HepG2 (cell line): Measurements from ENCODE around the gene RPH3AL.

Source experiments
- JUNB ChIP-seq: sonication (generic); formaldehyde crosslinking; IDR thresholded peaks from 2 replicates; pipeline ENCODE4 v1.8.0; 2022; ENCODE audit warnings: missing genetic modification reagents, mild to moderate bottlenecking, borderline replicate concordance
- TCF7 ChIP-seq: sonication (generic); IDR thresholded peaks from 2 replicates; pipeline ENCODE4 v1.6.1; 2016; ENCODE audit warnings: antibody characterized with exemption, low read depth
- ZNF354B ChIP-seq: sonication (generic); formaldehyde crosslinking; IDR thresholded peaks from 2 replicates; pipeline ENCODE4 v1.8.0; 2022; ENCODE audit warnings: mild to moderate bottlenecking, missing genetic modification reagents
- TF ChIP-seq, protein P1 (sequence below): IDR thresholded peaks from 2 replicates; pipeline ENCODE4 v1.6.1; 2012; ENCODE audit warnings: inconsistent platforms
- TF ChIP-seq, protein P2 (sequence below): fragments of 450-650 bp; IDR thresholded peaks from 2 replicates; pipeline ENCODE4 v1.6.1; 2017; ENCODE audit warnings: mild to moderate bottlenecking
- TF ChIP-seq, protein P3 (sequence below), 2 experiments: IDR thresholded peaks; 2 replicates each; pipeline ENCODE4 v1.6.1; 2011 to 2012; ENCODE audit warnings: low read length in 2 of 2, borderline replicate concordance in 1 of 2, low read depth in 1 of 2, mild to moderate bottlenecking in 1 of 2, moderate library complexity in 1 of 2
- TF ChIP-seq, protein P4 (sequence below): sonication (generic); formaldehyde crosslinking; IDR thresholded peaks from 2 replicates; pipeline ENCODE4 v1.4.0; 2020; ENCODE audit warnings: missing genetic modification reagents, borderline replicate concordance
- TF ChIP-seq, protein P5 (sequence below): sonication (generic); formaldehyde crosslinking; IDR thresholded peaks from 2 replicates; pipeline ENCODE4 v1.4.0; 2020; ENCODE audit warnings: low read depth, missing genetic modification reagents

DNA sequence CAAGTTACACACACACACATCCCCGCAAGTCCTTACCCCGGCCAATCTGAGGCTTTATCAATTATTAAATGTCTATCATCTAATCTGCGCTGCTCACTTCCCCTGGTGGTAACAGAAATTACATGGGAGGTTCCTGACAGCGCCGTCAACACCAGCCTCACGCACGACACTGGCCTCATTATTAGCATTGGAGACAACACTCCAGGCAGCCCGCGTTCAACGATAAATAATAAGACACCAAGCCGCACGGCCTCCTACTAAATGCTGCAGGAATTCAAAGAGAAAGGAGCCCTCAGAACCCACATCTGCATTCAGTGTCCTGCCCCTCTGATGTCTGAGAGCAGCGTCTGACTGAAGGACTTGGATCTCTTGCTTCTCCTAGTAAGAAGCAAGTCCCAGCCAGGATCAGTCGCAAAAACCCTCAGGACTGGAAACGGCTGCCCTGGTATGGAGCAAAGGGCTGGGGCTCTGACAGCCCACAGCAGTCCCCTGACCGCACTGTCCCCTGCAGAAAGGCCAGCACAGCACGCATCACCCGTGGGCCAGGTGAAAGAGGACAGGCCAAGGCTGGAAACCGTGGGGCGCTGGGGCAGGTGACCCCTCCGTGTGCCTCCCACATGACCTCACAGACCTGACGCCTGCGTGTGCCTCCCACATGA, 7.6 kb upstream of the RPH3AL start:
- TF ChIP-seq, protein P1, sequence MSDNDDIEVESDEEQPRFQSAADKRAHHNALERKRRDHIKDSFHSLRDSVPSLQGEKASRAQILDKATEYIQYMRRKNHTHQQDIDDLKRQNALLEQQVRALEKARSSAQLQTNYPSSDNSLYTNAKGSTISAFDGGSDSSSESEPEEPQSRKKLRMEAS, result no peak
- TF ChIP-seq ZNF354B (no peak), JUNB (CRISPR knock-in tag) (no peak), TCF7 (no peak)
- TF ChIP-seq, protein P2, sequence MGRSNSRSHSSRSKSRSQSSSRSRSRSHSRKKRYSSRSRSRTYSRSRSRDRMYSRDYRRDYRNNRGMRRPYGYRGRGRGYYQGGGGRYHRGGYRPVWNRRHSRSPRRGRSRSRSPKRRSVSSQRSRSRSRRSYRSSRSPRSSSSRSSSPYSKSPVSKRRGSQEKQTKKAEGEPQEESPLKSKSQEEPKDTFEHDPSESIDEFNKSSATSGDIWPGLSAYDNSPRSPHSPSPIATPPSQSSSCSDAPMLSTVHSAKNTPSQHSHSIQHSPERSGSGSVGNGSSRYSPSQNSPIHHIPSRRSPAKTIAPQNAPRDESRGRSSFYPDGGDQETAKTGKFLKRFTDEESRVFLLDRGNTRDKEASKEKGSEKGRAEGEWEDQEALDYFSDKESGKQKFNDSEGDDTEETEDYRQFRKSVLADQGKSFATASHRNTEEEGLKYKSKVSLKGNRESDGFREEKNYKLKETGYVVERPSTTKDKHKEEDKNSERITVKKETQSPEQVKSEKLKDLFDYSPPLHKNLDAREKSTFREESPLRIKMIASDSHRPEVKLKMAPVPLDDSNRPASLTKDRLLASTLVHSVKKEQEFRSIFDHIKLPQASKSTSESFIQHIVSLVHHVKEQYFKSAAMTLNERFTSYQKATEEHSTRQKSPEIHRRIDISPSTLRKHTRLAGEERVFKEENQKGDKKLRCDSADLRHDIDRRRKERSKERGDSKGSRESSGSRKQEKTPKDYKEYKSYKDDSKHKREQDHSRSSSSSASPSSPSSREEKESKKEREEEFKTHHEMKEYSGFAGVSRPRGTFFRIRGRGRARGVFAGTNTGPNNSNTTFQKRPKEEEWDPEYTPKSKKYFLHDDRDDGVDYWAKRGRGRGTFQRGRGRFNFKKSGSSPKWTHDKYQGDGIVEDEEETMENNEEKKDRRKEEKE, result no peak
- TF ChIP-seq, protein P3, sequence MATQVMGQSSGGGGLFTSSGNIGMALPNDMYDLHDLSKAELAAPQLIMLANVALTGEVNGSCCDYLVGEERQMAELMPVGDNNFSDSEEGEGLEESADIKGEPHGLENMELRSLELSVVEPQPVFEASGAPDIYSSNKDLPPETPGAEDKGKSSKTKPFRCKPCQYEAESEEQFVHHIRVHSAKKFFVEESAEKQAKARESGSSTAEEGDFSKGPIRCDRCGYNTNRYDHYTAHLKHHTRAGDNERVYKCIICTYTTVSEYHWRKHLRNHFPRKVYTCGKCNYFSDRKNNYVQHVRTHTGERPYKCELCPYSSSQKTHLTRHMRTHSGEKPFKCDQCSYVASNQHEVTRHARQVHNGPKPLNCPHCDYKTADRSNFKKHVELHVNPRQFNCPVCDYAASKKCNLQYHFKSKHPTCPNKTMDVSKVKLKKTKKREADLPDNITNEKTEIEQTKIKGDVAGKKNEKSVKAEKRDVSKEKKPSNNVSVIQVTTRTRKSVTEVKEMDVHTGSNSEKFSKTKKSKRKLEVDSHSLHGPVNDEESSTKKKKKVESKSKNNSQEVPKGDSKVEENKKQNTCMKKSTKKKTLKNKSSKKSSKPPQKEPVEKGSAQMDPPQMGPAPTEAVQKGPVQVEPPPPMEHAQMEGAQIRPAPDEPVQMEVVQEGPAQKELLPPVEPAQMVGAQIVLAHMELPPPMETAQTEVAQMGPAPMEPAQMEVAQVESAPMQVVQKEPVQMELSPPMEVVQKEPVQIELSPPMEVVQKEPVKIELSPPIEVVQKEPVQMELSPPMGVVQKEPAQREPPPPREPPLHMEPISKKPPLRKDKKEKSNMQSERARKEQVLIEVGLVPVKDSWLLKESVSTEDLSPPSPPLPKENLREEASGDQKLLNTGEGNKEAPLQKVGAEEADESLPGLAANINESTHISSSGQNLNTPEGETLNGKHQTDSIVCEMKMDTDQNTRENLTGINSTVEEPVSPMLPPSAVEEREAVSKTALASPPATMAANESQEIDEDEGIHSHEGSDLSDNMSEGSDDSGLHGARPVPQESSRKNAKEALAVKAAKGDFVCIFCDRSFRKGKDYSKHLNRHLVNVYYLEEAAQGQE (IDR thresholded peaks at IDR 0.05; ENCODE audit: borderline replicate concordance in 1 of 2, low read depth in 1 of 2, low read length in 2 of 2), result no peak
- TF ChIP-seq, protein P4, sequence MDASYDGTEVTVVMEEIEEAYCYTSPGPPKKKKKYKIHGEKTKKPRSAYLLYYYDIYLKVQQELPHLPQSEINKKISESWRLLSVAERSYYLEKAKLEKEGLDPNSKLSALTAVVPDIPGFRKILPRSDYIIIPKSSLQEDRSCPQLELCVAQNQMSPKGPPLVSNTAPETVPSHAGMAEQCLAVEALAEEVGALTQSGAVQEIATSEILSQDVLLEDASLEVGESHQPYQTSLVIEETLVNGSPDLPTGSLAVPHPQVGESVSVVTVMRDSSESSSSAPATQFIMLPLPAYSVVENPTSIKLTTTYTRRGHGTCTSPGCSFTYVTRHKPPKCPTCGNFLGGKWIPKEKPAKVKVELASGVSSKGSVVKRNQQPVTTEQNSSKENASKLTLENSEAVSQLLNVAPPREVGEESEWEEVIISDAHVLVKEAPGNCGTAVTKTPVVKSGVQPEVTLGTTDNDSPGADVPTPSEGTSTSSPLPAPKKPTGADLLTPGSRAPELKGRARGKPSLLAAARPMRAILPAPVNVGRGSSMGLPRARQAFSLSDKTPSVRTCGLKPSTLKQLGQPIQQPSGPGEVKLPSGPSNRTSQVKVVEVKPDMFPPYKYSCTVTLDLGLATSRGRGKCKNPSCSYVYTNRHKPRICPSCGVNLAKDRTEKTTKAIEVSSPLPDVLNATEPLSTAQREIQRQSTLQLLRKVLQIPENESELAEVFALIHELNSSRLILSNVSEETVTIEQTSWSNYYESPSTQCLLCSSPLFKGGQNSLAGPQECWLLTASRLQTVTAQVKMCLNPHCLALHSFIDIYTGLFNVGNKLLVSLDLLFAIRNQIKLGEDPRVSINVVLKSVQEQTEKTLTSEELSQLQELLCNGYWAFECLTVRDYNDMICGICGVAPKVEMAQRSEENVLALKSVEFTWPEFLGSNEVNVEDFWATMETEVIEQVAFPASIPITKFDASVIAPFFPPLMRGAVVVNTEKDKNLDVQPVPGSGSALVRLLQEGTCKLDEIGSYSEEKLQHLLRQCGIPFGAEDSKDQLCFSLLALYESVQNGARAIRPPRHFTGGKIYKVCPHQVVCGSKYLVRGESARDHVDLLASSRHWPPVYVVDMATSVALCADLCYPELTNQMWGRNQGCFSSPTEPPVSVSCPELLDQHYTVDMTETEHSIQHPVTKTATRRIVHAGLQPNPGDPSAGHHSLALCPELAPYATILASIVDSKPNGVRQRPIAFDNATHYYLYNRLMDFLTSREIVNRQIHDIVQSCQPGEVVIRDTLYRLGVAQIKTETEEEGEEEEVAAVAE, result no peak
- TF ChIP-seq, protein P5, sequence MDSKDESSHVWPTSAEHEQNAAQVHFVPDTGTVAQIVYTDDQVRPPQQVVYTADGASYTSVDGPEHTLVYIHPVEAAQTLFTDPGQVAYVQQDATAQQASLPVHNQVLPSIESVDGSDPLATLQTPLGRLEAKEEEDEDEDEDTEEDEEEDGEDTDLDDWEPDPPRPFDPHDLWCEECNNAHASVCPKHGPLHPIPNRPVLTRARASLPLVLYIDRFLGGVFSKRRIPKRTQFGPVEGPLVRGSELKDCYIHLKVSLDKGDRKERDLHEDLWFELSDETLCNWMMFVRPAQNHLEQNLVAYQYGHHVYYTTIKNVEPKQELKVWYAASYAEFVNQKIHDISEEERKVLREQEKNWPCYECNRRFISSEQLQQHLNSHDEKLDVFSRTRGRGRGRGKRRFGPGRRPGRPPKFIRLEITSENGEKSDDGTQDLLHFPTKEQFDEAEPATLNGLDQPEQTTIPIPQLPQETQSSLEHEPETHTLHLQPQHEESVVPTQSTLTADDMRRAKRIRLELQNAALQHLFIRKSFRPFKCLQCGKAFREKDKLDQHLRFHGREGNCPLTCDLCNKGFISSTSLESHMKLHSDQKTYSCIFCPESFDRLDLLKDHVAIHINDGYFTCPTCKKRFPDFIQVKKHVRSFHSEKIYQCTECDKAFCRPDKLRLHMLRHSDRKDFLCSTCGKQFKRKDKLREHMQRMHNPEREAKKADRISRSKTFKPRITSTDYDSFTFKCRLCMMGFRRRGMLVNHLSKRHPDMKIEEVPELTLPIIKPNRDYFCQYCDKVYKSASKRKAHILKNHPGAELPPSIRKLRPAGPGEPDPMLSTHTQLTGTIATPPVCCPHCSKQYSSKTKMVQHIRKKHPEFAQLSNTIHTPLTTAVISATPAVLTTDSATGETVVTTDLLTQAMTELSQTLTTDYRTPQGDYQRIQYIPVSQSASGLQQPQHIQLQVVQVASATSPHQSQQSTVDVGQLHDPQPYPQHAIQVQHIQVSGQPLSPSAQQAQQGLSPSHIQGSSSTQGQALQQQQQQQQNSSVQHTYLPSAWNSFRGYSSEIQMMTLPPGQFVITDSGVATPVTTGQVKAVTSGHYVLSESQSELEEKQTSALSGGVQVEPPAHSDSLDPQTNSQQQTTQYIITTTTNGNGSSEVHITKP (CRISPR knock-in tag), result no peak
